Stimulated activated CD8-positive, alpha-beta memory T cell treated with anti-CD3 and anti-CD28 coated beads, Interleukin-15, amount 100 ng/mL, for 48 hours (primary cell): Measurements from ENCODE around the gene OR2C1.

ENCODE experiments used
- DNase-seq, 2 donors: peaks; one replicate each; pipeline ENCODE4 v3.0.0-alpha.2; 2020; ENCODE audit warnings: low read depth in 2 of 2

The OR2C1 gene

GRCh38 chr16:3400446-3400778 lies 44.7 kb downstream of the OR2C1 start:
- no peak for DNase-seq

- DNase-seq, result peak; percentile 99
These were observed 45.3 kb downstream of the OR2C1 start, which contains the start of the genes ZNF174 and ZSCAN32 for GRCh38 chr16:3400779-3401688. ZNF174 (plus strand) TSS chr16:3401215; CDS start chr16:3402005, 790 bp downstream. ZSCAN32 (minus strand) TSS chr16:3401004; CDS start chr16:3397557, 3,447 bp downstream.

DNA sequence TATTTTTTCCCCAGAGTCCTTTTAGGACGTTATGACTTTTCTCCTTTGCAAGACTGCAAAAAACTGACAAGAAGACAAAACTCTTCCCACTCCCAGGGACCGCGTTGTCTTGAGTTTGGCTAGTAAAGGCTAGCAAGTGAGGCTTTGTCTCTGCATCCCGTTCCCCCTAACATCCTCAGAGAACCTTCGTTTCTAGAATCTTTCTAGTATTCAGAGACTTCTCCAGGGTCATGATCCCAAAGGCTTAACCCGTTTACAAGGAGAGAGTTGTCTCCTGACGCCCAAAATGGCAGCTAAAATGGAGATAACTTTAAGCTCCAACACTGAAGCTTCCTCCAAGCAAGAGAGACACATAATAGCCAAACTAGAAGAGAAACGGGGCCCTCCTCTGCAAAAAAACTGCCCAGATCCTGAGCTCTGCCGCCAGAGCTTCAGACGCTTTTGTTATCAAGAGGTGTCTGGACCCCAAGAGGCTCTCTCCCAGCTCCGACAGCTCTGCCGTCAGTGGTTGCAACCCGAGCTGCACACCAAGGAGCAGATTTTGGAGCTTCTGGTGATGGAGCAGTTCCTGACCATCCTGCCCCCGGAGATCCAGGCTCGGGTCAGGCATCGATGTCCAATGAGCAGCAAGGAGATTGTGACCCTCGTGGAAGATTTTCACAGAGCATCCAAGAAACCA lies 46.2 kb downstream of the OR2C1 start:
- DNase-seq, result no peak
